ENCODE results near the gene ITM2C. TPM values are rescaled to one million over a fixed set of nuclear protein-coding genes. Genes with fewer than 3 reads are reported as not detected.
A peak's percentile ranks its signal among the peaks of the same experiment; 100 is the strongest.

Gene ITM2C
- total RNA-seq, 1 experiment from 2014 or later, result 126 TPM

- DNase-seq (ENCODE audit: low read depth), result no peak
Measured at GRCh38 chr2:230873661-230874401, 9.1 kb downstream of the ITM2C start.

GRCh38 chr2:230874456-230874855 is 9.7 kb downstream of the ITM2C start:
- no peak for DNase-seq (ENCODE audit: low read depth)

GRCh38 chr2:230874876-230875275 is 10.1 kb downstream of the ITM2C start:
- DNase-seq (ENCODE audit: low read depth), result no peak

GRCh38 chr2:230875347-230876315 is 10.9 kb downstream of the ITM2C start:
- no peak for DNase-seq (ENCODE audit: low read depth)

DNA sequence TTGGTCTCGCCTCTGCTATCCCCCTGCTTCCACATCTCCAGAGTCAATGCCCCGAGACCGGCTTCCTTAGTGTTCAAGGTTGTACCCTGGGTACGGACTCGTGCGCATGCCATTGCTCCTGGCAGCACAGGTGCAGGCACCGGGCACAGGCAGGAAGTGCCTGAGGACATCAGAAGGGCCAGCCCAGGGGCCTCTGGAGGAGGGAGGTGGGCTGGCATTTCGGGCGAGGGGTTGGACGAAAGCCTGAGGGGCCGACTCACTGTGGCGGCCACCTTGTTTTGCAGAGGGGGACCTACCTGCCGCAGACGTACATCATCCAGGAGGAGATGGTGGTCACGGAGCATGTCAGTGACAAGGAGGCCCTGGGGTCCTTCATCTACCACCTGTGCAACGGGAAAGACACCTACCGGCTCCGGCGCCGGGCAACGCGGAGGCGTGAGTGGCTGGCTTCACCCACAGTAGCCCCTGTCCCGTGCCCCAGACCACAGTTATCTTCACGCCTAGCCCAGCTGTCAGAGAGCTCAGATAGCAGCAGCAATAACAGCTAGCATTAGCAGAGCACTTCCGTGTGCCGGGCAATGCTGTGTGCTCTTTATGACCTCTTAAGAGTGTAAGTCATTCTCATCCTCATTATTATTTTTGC is 12.5 kb downstream of the ITM2C start:
- DNase-seq (ENCODE audit: low read depth), result no peak

DNA sequence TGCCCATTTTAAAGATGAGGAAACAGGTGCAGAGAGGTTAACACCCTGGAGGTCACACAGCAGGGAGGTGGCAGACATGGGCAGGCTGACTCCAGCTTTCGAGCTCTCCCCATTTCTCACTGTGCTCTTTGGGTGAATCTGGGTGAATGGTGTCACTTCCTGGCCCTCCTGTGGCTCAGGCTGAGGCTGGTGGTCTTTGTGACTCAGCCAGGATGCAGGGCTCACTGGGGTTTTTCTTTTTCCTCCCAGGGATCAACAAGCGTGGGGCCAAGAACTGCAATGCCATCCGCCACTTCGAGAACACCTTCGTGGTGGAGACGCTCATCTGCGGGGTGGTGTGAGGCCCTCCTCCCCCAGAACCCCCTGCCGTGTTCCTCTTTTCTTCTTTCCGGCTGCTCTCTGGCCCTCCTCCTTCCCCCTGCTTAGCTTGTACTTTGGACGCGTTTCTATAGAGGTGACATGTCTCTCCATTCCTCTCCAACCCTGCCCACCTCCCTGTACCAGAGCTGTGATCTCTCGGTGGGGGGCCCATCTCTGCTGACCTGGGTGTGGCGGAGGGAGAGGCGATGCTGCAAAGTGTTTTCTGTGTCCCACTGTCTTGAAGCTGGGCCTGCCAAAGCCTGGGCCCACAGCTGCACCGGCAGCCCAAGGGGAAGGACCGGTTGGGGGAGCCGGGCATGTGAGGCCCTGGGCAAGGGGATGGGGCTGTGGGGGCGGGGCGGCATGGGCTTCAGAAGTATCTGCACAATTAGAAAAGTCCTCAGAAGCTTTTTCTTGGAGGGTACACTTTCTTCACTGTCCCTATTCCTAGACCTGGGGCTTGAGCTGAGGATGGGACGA is 13.2 kb downstream of the ITM2C start:
- DNase-seq (ENCODE audit: low read depth), result no peak

- DNase-seq (ENCODE audit: low read depth), result no peak
Measured at GRCh38 chr2:230878599-230879188, 14.0 kb downstream of the ITM2C start.

DNA sequence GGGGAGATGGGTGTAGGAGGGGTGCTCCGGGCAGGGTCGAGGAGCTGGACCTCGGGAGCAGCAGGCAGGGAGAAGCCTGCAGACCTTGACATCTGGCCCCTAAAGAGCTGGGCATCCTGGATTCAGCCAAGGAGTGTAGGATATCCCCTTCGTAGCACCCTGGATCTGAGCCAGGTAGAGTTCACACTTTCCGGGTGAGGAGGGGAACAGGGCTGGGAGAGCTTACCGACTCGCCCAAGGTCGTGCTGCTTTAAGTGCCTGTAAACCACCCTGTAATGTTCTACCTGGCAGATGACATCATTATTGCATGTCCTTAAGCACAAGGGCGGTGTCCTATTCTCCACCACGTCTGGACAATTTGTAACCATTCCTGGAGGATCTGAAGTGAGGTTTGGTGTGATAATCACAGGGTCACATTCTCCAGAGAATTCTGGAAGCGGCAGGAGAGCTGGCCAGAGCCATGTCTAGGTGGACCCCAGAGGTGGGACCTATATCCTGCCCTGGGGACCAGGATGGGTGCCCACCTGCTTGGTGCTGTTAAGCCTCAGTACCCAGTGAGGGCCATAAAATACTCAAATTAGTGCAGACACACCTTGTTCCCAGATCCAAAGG is 14.6 kb downstream of the ITM2C start:
- DNase-seq (ENCODE audit: low read depth), result no peak

- DNase-seq (ENCODE audit: low read depth), result no peak
Measured at GRCh38 chr2:230879891-230880290, 15.1 kb downstream of the ITM2C start.

DNA sequence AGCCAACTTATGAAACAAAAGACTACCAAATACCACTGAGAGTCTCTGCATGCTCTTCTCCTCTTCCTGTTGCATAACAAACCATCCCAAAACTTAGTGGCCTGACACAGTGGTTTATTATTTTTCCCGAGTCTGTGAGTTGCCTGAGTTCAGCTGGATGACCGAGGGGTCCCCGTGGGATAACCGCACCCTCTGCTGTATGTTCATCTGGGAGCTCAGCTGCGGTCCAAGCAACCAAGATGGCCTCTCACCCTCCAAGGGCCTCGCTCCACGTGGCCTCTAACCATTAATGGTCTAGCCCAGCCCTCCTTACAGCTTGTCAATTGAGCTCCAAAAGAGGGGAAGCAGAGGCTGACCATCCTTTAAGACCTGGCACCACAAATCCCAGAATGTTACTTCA is 17.1 kb downstream of the ITM2C start:
- DNase-seq (ENCODE audit: low read depth), result no peak

DNA sequence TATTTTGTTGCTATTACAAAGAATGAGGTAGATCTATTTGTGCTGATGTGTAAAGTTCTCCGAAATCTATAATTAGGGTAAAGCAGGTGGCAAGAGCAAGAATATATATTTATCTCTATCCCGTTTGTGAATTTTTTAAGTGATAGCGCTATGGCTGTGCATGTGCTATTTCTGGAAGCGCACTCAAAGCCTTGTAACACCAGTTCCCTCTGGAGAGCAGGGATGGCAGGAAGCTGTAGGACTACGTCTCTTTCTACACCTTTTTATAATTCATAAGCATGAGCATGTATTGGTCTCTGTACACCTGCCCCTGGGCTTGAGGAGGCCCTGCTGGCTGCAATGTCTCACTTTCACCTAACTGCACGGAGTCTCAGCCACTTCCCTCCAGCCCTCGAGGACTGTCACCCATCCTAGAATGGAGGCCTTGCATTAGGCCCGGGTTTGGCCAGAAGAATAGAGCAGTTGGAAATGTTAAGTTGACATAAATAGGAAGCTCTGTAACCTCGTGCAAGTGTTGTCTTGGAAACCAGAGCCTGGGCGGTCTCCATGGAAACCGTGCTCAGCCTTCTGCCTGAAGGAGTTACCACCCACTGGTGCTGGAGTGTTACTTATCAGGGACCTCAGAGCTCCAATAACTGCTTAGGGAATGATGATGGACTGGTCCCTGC is 20.9 kb downstream of the ITM2C start:
- DNase-seq (ENCODE audit: low read depth), result peak; percentile 43

GRCh38 chr2:230886206-230886605 is 21.5 kb downstream of the ITM2C start:
- no peak for DNase-seq (ENCODE audit: low read depth)

DNA sequence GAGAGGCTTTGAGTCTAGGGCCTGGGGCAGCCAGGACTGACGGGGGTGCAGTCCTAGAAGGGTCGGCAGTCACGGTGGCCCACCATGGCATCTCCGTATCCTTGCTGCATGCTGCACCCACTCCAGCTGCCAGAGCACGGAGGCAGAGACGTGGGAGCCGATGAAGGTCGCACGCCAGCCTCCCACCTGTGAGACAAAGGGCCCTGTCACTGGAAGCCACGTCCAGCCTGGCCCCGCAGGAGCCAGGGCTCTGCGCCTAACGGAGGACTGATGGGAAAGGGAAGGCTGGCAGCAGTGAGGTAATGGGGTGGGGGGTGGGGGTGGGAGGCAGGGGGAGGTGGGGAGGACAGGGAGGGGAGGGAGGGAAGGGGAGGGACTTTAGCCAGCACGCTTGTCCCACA is 21.9 kb downstream of the ITM2C start:
- DNase-seq (ENCODE audit: low read depth), result no peak

DNA sequence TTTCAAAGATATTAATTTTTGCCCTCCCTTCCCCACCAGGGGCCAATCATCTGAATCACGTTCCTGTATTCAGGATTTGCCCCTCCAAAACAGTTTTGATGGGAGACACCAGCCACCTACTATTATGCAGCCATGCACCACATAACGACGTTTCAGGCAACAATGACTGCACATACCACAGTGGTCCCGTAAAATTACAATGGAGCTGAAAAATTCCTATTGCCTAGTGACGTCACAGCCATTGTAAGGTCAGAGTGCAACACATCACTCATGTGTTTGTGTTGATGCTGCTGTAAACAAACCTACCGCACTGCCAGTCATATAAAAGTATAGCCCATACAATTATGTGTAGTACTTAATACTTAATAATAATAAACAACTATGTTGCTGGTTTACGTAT is 22.6 kb downstream of the ITM2C start:
- DNase-seq (ENCODE audit: low read depth), result no peak

- DNase-seq (ENCODE audit: low read depth), result no peak
Measured at GRCh38 chr2:230888824-230889400, 24.2 kb downstream of the ITM2C start.

- no peak for DNase-seq (ENCODE audit: low read depth)
Measured at GRCh38 chr2:230889911-230890601, 25.3 kb downstream of the ITM2C start.

DNA sequence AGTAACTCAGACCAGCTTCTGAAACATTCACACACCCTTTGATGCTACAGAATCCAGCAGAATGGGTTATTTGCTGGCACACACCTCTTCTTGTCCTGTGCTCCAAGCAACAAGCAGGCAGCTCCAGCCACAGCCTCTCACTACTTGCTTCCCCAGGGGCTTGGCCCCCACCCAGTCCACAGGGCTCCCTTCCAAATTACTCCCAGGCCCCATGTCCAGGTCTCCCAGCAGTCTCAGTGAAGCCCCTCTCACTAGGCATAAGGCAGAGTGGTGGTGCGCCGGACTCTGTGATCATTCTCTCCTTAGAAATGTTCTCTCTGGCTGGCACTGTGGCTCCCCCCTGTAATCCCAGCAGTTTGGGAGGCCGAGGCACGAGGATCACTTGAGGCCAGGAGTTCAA is 25.9 kb downstream of the ITM2C start:
- no peak for DNase-seq (ENCODE audit: low read depth)

GRCh38 chr2:230891064-230891463 is 26.3 kb downstream of the ITM2C start:
- DNase-seq (ENCODE audit: low read depth), result peak; percentile 66

- DNase-seq (ENCODE audit: low read depth), result peak; percentile 32
Measured at GRCh38 chr2:230891509-230891908, 26.8 kb downstream of the ITM2C start.

All from M059J (cell line).